Measurements from ENCODE around the gene HSPA6.

DNA sequence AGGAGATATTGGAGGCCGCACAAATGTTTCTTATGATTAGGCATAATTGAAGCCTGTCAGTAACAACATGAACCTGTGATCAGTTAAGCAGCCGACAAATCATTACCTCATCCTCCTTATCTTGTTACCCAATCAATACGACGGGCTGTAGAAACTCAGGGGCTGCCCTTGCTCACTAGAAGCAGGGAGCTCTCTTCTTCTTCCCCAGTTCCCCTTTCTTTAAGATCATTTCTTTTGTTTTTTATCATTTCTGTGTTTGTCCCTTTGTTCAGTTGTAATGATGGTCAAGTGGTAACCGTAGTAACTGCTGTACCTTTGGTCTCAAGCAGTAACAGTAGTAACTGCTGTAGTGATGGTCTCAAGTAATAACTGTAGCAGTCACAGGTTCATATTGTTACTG, 32.9 kb upstream of the HSPA6 start:
- TF ChIP-seq, protein P1, sequence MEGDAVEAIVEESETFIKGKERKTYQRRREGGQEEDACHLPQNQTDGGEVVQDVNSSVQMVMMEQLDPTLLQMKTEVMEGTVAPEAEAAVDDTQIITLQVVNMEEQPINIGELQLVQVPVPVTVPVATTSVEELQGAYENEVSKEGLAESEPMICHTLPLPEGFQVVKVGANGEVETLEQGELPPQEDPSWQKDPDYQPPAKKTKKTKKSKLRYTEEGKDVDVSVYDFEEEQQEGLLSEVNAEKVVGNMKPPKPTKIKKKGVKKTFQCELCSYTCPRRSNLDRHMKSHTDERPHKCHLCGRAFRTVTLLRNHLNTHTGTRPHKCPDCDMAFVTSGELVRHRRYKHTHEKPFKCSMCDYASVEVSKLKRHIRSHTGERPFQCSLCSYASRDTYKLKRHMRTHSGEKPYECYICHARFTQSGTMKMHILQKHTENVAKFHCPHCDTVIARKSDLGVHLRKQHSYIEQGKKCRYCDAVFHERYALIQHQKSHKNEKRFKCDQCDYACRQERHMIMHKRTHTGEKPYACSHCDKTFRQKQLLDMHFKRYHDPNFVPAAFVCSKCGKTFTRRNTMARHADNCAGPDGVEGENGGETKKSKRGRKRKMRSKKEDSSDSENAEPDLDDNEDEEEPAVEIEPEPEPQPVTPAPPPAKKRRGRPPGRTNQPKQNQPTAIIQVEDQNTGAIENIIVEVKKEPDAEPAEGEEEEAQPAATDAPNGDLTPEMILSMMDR (IDR thresholded peaks at IDR 0.05; ENCODE audit: insufficient read depth, low read depth, low read length), result no peak
- TF ChIP-seq EZH2 (IDR thresholded peaks at IDR 0.05; ENCODE audit: insufficient read depth, low read length), result no peak

Measured in astrocyte (in vitro differentiated cells and primary cell).